ENCODE measurements around the gene PACS1.
A peak's percentile ranks its signal among the peaks of the same experiment; 100 is the strongest.

The PACS1 gene

DNA sequence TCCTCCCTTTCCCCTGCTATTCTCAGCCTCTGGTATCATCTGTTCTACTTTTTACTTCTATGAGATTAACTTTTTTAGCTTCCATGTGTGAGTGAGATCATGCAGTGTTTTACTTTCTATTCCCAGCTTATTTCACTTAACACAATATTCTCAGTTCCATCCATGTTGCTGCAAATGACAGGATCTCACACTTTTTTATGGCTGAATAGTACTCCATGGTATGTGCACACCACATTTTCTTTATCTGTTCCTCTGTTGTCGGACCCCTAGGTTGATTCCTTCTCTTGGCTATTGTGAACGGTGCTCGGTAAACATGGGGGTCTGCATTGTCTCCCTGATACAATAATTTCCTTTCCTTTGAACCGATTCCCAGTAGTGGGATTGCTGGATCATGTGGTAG, 117.4 kb downstream of the PACS1 start:
- no peak overlapping the region for H3K27ac Mint-ChIP-seq
- peaks cover 11% of the 10 kb centered on the region for H3K36me3 Mint-ChIP-seq (ENCODE audit: insufficient read depth)
- DNase-seq (no peak), ATAC-seq (replicated peaks) (no peak)
- no peak overlapping the region for H3K4me3 Mint-ChIP-seq
- no peaks in the 10 kb centered on the region for H3K9me3 Mint-ChIP-seq
- H3K27me3 Mint-ChIP-seq = no peaks in the 10 kb centered on the region
- H3K4me1 Mint-ChIP-seq (ENCODE audit: low read depth in 2 of 2) = peaks cover 29 to 49% of the 10 kb centered on the region in 2 donors

GRCh38 chr11:66188580-66188979, 118.5 kb downstream of the PACS1 start:
- H3K36me3 Mint-ChIP-seq (ENCODE audit: insufficient read depth) = peaks cover 11% of the 10 kb centered on the region

GRCh38 chr11:66189031-66189745, 119.1 kb downstream of the PACS1 start:
- DNase-seq = no peak

More at GRCh38 chr11:66188580-66188979, 118.5 kb downstream of the PACS1 start:
- Mint-ChIP-seq H3K9me3 (no peaks in the 10 kb centered on the region), H3K4me3 (no peak overlapping the region), H3K27ac (no peak overlapping the region), H3K27me3 (no peaks in the 10 kb centered on the region), H3K4me1 (ENCODE audit: low read depth in 2 of 2) (peaks cover 26 to 46% of the 10 kb centered on the region in 2 donors)
- no peak for DNase-seq
- ATAC-seq (replicated peaks) = no peak

GRCh38 chr11:66190786-66191185, 120.7 kb downstream of the PACS1 start:
- Mint-ChIP-seq H3K27ac (no peak overlapping the region), H3K27me3 (no peaks in the 10 kb centered on the region), H3K9me3 (no peaks in the 10 kb centered on the region), H3K4me1 (ENCODE audit: low read depth in 2 of 2) (peaks cover 22 to 28% of the 10 kb centered on the region in 2 donors), H3K36me3 (ENCODE audit: insufficient read depth) (peaks cover 23% of the 10 kb centered on the region), H3K4me3 (no peak overlapping the region)
- ATAC-seq (replicated peaks) (no peak), DNase-seq (no peak)

More at GRCh38 chr11:66189031-66189745, 119.1 kb downstream of the PACS1 start:
- H3K4me3 Mint-ChIP-seq = no peak overlapping the region
- no peaks in the 10 kb centered on the region for H3K9me3 Mint-ChIP-seq
- no peaks in the 10 kb centered on the region for H3K27me3 Mint-ChIP-seq
- peaks cover 26 to 41% of the 10 kb centered on the region in 2 donors for H3K4me1 Mint-ChIP-seq (ENCODE audit: low read depth in 2 of 2)
- no peak for ATAC-seq (replicated peaks)
- no peak overlapping the region for H3K27ac Mint-ChIP-seq
- H3K36me3 Mint-ChIP-seq (ENCODE audit: insufficient read depth) = peaks cover 14% of the 10 kb centered on the region

- DNase-seq (no peak), ATAC-seq (replicated peaks) (no peak)
- Mint-ChIP-seq H3K4me3 (no peak overlapping the region), H3K9me3 (no peaks in the 10 kb centered on the region), H3K4me1 (ENCODE audit: low read depth in 2 of 2) (peaks cover 18 to 24% of the 10 kb centered on the region in 2 donors), H3K27me3 (no peaks in the 10 kb centered on the region), H3K36me3 (ENCODE audit: insufficient read depth) (peaks cover 30% of the 10 kb centered on the region), H3K27ac (peak overlapping the region; percentile 26 to 64)
Observed at GRCh38 chr11:66192181-66192863, 122.2 kb downstream of the PACS1 start.

DNA sequence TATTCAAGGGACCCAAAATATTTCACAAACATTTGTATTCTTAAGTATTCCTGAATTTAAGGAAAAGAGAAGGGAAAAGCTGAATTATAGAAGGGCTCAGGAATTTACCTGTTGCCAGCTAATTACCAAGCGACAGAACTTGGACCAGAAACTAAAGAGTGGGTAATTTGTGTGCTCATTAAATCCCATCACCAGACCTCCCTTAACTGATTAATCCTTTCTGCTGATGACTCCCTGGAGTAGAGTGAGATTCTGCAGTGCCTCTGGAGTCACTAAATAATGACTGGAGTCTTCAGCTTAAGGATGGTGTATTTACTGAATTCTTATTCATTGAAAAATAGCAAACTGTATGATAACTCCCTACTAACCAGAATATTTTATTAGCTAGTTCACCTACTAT, 124.3 kb downstream of the PACS1 start:
- Mint-ChIP-seq H3K27ac (no peak overlapping the region), H3K9me3 (no peaks in the 10 kb centered on the region), H3K4me3 (no peak overlapping the region), H3K4me1 (ENCODE audit: low read depth in 2 of 2) (peaks cover 6 to 7% of the 10 kb centered on the region in 2 donors), H3K36me3 (ENCODE audit: insufficient read depth) (peaks cover 40% of the 10 kb centered on the region), H3K27me3 (no peaks in the 10 kb centered on the region)
- ATAC-seq (replicated peaks) (no peak), DNase-seq (no peak)

- Mint-ChIP-seq H3K27ac (no peak overlapping the region), H3K4me3 (no peak overlapping the region), H3K36me3 (ENCODE audit: insufficient read depth) (peaks cover 48% of the 10 kb centered on the region), H3K27me3 (no peaks in the 10 kb centered on the region), H3K4me1 (ENCODE audit: low read depth in 2 of 2) (peaks cover 3 to 4% of the 10 kb centered on the region in 2 donors), H3K9me3 (no peaks in the 10 kb centered on the region)
- ATAC-seq (replicated peaks) (no peak), DNase-seq (no peak)
Observed at GRCh38 chr11:66195867-66196266, 125.8 kb downstream of the PACS1 start.

- Mint-ChIP-seq H3K9me3 (peaks cover 0 to 8% of the 10 kb centered on the region in 2 donors), H3K36me3 (ENCODE audit: insufficient read depth) (peaks cover 16% of the 10 kb centered on the region), H3K4me3 (no peak overlapping the region), H3K4me1 (ENCODE audit: low read depth in 2 of 2) (peaks cover 4 to 13% of the 10 kb centered on the region in 2 donors), H3K27ac (peak overlapping the region in 1 of 2 donors; percentile 56), H3K27me3 (no peaks in the 10 kb centered on the region)
- no peak for ATAC-seq (replicated peaks)
- no peak for DNase-seq
Observed at GRCh38 chr11:66203847-66204246, 133.8 kb downstream of the PACS1 start.

GRCh38 chr11:66204412-66204811, 134.3 kb downstream of the PACS1 start:
- Mint-ChIP-seq H3K27me3 (no peaks in the 10 kb centered on the region), H3K9me3 (peaks cover 0 to 8% of the 10 kb centered on the region in 2 donors), H3K4me1 (ENCODE audit: low read depth in 2 of 2) (peaks cover 4 to 13% of the 10 kb centered on the region in 2 donors), H3K27ac (peak overlapping the region in 1 of 2 donors; percentile 56), H3K36me3 (ENCODE audit: insufficient read depth) (peaks cover 15% of the 10 kb centered on the region), H3K4me3 (no peak overlapping the region)
- no peak for ATAC-seq (replicated peaks)
- DNase-seq = no peak

- Mint-ChIP-seq H3K27me3 (no peaks in the 10 kb centered on the region), H3K36me3 (ENCODE audit: insufficient read depth) (peaks cover 31% of the 10 kb centered on the region), H3K4me3 (no peak overlapping the region), H3K4me1 (ENCODE audit: low read depth in 2 of 2) (peaks cover 4 to 13% of the 10 kb centered on the region in 2 donors), H3K27ac (no peak overlapping the region), H3K9me3 (no peaks in the 10 kb centered on the region)
- ATAC-seq (replicated peaks) = no peak
- DNase-seq = no peak
Observed at GRCh38 chr11:66207816-66208215, 137.7 kb downstream of the PACS1 start.

DNA sequence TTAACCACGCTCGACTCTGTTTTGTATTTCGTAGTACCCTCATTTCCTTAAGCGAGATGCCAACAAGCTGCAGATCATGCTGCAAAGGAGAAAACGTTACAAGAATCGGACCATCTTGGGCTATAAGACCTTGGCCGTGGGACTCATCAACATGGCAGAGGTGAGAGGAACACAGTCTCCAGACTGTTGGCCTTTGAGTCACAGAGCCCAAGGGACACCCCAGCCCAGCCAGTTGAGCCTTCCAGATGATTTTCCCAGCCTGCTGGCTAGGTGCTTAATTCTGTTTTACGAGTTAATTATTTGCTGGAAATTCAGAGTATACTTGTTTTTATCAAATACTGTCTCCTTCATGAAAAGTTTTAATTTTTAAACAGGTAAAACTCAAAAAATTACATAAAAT, 141.0 kb downstream of the PACS1 start:
- Mint-ChIP-seq H3K4me1 (ENCODE audit: low read depth in 2 of 2) (peaks cover 4 to 13% of the 10 kb centered on the region in 2 donors), H3K27me3 (no peaks in the 10 kb centered on the region), H3K4me3 (no peak overlapping the region), H3K27ac (no peak overlapping the region), H3K9me3 (no peaks in the 10 kb centered on the region), H3K36me3 (ENCODE audit: insufficient read depth) (peaks cover 55% of the 10 kb centered on the region)
- ATAC-seq (replicated peaks) (no peak), DNase-seq (no peak)

DNA sequence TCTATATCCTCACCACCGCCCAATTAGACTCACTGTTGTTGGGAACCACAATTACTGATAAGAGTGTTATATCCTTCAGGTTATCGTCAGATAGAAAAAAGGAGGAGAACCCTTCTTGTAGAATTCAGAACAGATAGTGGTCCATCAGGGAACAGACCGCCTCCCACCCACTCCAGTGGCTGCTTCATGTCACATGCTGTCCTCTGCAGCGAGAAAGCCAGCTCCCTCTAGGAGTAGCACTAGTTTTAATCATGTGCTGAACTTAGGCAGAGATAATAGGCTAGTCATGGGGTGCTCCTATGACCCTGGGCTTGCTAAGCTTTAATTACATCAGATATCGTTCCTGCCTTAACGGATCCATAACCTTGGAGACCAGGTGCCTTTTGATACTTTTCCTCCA, 146.8 kb downstream of the PACS1 start:
- H3K4me3 Mint-ChIP-seq = no peak overlapping the region
- no peak for ATAC-seq (replicated peaks)
- peaks cover 4 to 6% of the 10 kb centered on the region in 2 donors for H3K4me1 Mint-ChIP-seq (ENCODE audit: low read depth in 2 of 2)
- DNase-seq = no peak
- H3K36me3 Mint-ChIP-seq (ENCODE audit: insufficient read depth) = peaks cover 72% of the 10 kb centered on the region
- no peaks in the 10 kb centered on the region for H3K27me3 Mint-ChIP-seq
- peak overlapping the region in 1 of 2 donors; percentile 77 for H3K27ac Mint-ChIP-seq
- no peaks in the 10 kb centered on the region for H3K9me3 Mint-ChIP-seq

DNA sequence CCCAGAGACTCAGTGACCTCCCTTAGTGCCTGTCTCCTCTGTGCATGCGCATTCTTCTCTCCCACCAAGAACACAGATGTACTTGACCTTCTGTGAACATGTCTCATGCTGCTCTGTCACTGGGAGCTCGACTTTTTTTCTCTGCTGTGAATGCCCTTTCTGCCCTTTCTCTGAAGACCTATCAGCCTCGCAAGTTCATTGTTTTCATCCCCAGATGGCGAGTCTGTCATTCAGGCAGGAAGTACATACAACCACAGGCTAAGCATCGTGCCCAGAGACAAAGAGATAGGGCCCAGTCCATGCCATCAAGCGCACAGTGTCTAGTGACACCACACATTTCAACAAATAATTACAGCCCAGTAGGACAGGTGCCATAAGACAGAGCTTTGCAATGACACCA, 148.0 kb downstream of the PACS1 start:
- no peak for ATAC-seq (replicated peaks)
- Mint-ChIP-seq H3K36me3 (ENCODE audit: insufficient read depth) (peaks cover 72% of the 10 kb centered on the region), H3K4me1 (ENCODE audit: low read depth in 2 of 2) (peaks cover 12 to 14% of the 10 kb centered on the region in 2 donors), H3K9me3 (no peaks in the 10 kb centered on the region), H3K4me3 (no peak overlapping the region), H3K27me3 (no peaks in the 10 kb centered on the region), H3K27ac (peak overlapping the region; percentile 59 to 82)
- DNase-seq = no peak

Data from effector memory CD8-positive, alpha-beta T cell (primary cell).